Fibroblast of villous mesenchyme (primary cell): ENCODE measurements around the gene TMPRSS2. TPM values are rescaled to one million over a fixed set of nuclear protein-coding genes. Genes with fewer than 3 reads are reported as not detected.
A peak's percentile ranks its signal among the peaks of the same experiment; 100 is the strongest.

Source experiments
- DNase-seq: peaks from one replicate; pipeline ENCODE4 v3.0.0-alpha.2; 2010; ENCODE audit warnings: low read depth
- H3K4me3 ChIP-seq: 2 replicates; pipeline ENCODE4 v1.5.1; 2011; ENCODE audit warnings: low read depth, mild to moderate bottlenecking, low read length
- total RNA-seq: library from RNA; depleted of rRNA; stranded (reverse); fragments of >200 nt; gene quantifications from 2 replicates; pipeline ENCODE4 v1.2.3, GENCODE V29; 2012
- TF ChIP-seq, protein P1 (sequence below): IDR thresholded peaks from 2 replicates; pipeline ENCODE4 v1.5.1; 2012; ENCODE audit warnings: low read depth, mild to moderate bottlenecking, low read length; ENCODE audit not compliant: insufficient read depth

The TMPRSS2 gene
- total RNA-seq, 1 donor = not detected

DNA sequence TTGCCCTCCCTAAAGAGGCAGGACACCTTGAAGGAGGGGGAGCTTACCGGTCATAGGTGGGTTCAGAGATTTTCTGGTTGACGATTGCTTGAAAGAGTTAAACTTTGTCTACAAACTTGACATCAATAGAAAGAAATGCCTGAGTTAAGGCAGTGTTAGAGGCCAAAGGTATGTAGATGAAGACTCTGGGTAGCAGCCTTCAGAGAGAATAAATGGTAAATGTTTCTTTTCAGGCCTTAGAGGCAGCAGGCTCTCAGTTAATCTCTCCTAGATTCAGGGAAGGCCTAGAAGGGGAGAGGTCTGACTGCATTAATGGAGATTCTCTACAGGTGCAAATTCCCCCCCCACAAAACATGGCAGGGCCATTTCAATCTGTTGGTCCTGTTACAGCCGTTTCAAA is 54.2 kb downstream of the TMPRSS2 start:
- TF ChIP-seq, protein P1, sequence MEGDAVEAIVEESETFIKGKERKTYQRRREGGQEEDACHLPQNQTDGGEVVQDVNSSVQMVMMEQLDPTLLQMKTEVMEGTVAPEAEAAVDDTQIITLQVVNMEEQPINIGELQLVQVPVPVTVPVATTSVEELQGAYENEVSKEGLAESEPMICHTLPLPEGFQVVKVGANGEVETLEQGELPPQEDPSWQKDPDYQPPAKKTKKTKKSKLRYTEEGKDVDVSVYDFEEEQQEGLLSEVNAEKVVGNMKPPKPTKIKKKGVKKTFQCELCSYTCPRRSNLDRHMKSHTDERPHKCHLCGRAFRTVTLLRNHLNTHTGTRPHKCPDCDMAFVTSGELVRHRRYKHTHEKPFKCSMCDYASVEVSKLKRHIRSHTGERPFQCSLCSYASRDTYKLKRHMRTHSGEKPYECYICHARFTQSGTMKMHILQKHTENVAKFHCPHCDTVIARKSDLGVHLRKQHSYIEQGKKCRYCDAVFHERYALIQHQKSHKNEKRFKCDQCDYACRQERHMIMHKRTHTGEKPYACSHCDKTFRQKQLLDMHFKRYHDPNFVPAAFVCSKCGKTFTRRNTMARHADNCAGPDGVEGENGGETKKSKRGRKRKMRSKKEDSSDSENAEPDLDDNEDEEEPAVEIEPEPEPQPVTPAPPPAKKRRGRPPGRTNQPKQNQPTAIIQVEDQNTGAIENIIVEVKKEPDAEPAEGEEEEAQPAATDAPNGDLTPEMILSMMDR = no peak

GRCh38 chr21:41453198-41453597 is 54.8 kb downstream of the TMPRSS2 start:
- TF ChIP-seq, protein P1 = no peak
- no peak overlapping the region for H3K4me3 ChIP-seq
- DNase-seq = no peak

More for the DNA sequence above, 54.2 kb downstream of the TMPRSS2 start:
- no peak overlapping the region for H3K4me3 ChIP-seq
- DNase-seq = no peak

GRCh38 chr21:41451753-41452676 is 55.9 kb downstream of the TMPRSS2 start:
- no peak for DNase-seq
- H3K4me3 ChIP-seq = no peak overlapping the region
- TF ChIP-seq, protein P1 = no peak

GRCh38 chr21:41449613-41450012 is 58.3 kb downstream of the TMPRSS2 start:
- no peak for DNase-seq
- no peak overlapping the region for H3K4me3 ChIP-seq
- TF ChIP-seq, protein P1 = no peak

- H3K4me3 ChIP-seq = no peak overlapping the region
- no peak for DNase-seq
- TF ChIP-seq, protein P1 = no peak
Observed at GRCh38 chr21:41447356-41447755, 60.6 kb downstream of the TMPRSS2 start.

GRCh38 chr21:41446586-41446985 is 61.4 kb downstream of the TMPRSS2 start:
- TF ChIP-seq, protein P1 = no peak
- H3K4me3 ChIP-seq = no peak overlapping the region
- peak; percentile 71 for DNase-seq

DNA sequence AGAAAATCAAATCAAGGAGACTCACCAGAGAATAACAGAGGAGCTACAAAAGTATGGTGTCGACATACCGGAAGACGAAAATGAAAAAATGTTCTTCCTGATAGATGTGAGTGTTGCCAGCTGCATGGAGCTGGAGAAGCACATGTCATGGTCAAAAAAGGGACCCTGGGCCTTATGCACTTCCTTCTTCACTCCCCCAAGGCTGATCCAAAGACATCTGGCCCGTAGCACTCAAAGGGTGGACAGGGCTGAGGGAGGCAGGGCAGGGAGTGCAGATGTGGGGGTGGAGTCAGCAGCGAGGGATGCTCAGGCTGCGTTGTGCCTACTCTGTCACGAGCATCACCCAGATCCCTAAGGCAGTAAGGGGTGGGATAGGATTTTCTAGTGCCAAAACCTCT is 62.5 kb downstream of the TMPRSS2 start:
- TF ChIP-seq, protein P1 = no peak
- H3K4me3 ChIP-seq = no peak overlapping the region
- DNase-seq = peak; percentile 7
